ENCODE data around the gene CDH4. TPM values are rescaled to one million over a fixed set of nuclear protein-coding genes. Genes with fewer than 3 reads are reported as not detected.

The CDH4 gene
- total RNA-seq, 1 donor from 2014 or later, result not detected

DNA sequence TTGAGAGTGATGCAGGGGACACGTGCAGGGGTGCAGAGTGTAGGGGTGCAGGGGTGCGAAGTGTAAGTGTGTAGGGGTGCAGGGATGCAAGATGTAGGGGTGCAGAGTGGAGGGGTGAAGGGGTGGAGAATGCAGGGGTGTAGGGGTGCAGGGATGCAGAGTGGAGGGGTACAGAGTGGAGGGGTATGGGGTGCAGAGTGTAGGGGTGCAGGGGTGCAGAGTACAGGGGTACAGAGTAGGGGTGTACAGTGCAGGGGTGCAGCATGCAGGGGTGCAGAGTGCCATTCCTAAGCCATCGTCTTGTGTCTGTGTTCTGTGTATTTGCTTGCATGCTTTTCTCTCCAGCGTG is 468.3 kb downstream of the CDH4 start:
- no peak for DNase-seq (ENCODE audit: low spot score)
- intact Hi-C loops (cut with DNase I), result no loop called here

- no peak for DNase-seq (ENCODE audit: low spot score)
- intact Hi-C loops (cut with DNase I), result no loop called here
Observed at GRCh38 chr20:61722146-61722678, 470.2 kb downstream of the CDH4 start.

DNA sequence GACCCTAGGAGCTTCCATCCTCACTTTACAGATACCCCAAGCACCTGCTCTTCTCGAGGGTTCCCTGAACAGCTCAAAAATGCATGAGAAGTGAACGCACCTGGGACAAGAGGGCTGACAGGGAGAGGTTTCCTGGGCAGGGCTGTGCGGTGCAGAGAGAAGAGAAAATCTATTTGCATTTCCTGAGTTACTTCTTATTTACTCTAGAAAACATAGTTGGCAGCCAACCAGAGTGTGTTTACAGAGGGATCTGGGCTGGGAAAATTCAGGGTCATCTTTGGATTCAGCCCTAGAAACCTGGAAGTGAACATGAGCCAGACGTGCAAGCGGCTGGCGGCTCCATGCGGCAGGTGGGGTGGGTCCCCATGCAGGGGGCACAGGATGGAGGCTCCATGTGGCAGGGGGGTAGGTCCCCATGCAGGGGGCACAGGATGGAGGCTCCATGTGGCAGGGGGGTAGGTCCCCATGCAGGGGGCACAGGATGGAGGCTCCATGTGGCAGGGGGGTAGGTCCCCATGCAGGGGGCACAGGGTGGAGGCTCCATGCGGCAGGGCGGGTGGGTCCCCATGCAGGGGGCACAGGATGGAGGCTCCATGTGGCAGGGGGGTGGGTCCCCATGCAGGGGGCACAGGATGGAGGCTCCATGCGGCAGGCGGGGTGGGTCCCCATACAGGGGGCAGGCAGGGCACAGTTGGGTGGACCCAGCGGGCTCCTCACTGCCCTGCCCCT is 471.6 kb downstream of the CDH4 start:
- DNase-seq (ENCODE audit: low spot score), result no peak
- intact Hi-C loops (cut with DNase I), result no loop called here

DNA sequence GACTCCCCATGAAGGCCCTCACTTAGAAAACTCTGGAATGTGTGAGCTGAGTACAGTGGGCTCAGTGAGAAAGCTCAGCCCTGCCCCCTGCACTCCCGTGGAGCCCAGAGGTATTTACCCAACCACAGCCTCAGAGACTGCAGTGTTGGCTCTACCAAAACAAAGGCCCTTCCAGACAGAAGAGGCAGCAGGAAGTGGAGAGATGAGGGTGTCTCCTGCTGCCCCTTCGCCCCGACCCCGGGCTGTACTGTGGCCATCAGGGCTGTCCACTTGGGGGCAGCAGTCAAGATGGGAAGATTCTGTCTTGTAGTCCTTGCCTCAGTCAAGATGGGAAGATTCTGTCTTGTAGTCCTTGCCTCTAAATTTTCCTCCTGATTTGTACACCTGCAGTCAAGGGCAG is 472.3 kb downstream of the CDH4 start:
- DNase-seq (ENCODE audit: low spot score), result no peak
- intact Hi-C loops (cut with DNase I), result no loop called here

GRCh38 chr20:61725145-61725544 is 473.1 kb downstream of the CDH4 start:
- intact Hi-C loops (cut with DNase I), result no loop called here
- no peak for DNase-seq (ENCODE audit: low spot score)

DNA sequence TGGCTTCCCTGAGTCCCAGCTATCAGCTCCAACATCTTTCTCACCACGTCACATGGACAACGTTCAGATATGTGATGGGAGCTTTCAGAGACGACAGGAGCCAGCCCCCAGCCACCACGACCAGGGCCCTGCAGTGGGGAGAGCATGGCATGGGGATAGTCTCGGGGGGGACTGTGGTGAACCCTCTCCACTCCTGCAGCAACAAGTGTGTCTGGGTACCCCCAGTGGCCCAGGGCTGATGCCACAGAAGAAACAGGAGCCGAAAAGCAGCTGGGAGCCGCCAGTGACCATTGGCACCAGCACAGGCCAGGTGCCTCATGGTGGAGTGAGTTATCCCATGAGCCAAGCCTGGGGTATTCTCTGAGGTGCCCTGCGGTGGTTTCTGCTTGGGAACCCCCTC is 473.9 kb downstream of the CDH4 start:
- intact Hi-C loops (cut with DNase I), result no loop called here
- no peak for DNase-seq (ENCODE audit: low spot score)

- no peak for DNase-seq (ENCODE audit: low spot score)
- intact Hi-C loops (cut with DNase I), result no loop called here
Observed at GRCh38 chr20:61726979-61727378, 474.9 kb downstream of the CDH4 start.

- intact Hi-C loops (cut with DNase I), result no loop called here
- DNase-seq (ENCODE audit: low spot score), result no peak
Observed at GRCh38 chr20:61727761-61728160, 475.7 kb downstream of the CDH4 start.

- intact Hi-C loops (cut with DNase I), result no loop called here
- no peak for DNase-seq (ENCODE audit: low spot score)
Observed at GRCh38 chr20:61728326-61728725, 476.3 kb downstream of the CDH4 start.

DNA sequence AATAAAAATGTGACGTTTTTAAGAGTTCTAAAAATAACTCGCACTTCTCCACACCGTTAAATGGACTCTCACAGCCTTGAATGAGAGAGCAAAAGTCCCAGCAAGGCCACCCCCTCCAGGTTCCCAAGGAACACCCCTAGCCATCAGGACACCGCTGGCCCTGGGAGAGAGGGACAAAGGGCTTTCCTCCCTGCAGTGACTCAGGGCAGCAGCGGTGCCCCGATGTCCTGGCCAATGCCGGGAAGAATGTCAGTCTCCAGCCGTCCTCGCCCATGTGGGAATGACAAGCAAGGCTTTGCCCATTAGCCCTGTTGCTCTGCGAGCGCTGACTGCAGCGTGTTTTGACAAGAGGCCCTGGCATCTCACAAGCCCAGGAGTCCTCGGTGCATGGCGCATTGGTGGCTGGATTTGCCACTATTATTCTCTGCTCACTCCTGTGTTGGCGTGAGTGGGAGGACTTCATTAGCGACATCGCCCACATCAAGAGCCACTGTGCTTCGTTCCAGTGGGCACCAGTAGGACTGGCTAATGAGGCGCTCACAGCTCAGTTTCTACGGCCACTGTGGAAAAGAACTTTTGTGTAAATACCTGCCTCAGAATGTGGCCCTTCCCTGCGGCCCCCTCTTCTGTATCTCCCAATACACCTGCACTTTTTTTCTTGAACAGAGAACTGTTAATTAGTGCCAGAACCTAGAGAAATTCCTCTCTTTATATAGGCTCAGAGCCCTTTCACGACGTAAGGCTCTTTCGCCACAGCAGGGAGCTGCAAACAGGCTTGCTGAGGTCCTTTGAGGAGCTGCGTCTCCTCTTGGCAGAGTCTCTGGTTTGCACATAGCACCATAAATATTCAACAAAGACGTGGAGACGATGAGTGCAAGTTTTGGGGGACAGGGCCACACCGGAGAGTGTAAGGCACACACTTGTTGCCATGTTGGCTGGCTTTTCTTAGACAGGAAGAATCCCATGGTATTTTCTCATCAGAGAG is 477.0 kb downstream of the CDH4 start:
- no peak for DNase-seq (ENCODE audit: low spot score)
- intact Hi-C loops (cut with DNase I), result no loop called here

DNA sequence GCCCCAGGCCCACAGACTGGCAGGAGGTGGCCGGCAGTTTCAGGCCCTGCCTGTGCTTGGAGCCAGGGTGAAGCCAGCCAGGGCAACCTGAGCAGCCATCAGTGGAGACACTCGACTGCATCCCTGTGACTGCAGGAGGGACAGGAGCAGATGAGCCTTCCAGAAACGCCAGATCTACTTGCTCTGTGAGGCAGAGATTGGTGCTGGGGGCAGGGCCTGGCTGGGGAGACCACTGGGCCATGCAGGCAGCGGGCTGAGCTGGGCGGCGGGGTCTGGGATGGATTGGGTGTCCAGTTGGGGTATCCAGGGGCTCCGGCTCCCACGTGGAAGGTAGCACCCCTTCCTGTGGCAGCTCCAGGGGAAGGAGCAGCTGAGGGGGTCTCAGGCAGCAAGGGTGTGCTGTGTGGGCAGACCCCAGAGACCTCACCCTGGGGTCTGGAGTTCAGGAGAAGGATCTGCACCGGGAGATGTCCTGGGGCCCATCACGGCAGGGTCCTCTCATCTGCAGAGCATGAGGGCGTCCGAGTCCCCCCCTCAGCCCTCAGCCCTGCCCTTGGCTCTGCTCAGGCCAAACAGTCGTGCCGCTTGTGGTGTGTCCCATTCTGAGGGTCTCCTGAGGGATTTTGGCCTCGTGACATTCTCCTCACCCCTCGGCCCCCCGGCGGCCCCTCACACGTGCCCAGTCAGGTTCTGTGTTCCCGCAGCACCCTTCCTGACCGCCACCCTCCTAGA is 478.7 kb downstream of the CDH4 start:
- no peak for DNase-seq (ENCODE audit: low spot score)
- intact Hi-C loops (cut with DNase I), result no loop called here

- no peak for DNase-seq (ENCODE audit: low spot score)
- intact Hi-C loops (cut with DNase I), result no loop called here
Observed at GRCh38 chr20:61731363-61732181, 479.5 kb downstream of the CDH4 start.

DNA sequence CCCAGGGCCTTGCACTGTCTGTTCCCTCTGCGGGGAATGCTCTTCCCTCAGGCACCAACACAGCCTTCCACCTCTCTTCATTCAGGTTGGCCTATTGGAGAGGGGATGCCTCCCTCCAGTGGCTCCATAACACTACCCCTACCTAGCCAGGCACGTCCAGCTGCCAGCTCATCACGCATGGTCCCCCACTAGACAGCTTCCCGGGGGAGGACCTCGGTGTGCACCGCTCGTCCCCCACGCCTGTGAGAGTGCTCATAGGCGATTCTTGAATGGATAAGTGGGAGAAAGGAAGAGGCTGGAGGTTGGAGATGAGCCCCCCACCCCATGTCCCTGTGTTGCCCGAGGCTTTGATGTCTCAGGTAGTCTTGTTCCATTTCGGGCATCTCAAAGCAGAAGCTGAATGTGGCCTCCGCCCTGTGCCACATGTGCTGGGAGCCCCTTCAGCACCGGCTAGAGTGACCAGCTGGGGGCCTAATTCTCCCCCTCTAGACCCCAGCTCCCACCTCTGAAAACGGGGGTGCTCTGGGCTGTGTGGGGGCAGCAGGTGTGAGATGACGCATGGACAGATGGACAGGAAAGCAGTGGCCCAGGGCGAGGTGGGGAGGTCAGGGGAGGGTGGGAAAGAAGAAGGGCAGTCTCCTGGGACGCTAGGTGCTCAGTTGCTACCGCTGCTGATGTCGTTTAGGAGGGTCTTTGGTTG is 480.6 kb downstream of the CDH4 start:
- DNase-seq (ENCODE audit: low spot score), result no peak

DNA sequence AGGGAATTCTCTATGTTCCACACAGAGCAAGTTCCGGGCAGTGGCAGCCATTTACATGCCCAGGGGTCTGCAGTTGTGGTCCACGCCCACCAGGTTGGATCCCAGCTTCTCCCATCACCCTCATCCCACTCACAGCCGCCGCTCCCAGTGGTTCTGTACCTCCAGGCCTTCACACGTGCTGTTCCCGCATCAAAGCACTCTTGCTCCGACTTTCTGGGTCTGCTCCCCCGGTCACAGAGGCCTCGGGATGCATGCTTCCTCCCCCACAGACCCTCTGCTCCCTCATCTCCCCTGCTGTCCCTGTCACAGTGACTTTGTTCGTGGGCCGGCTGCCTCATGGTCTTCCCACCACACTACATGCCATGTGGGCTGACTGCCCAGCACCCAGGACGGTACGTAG is 481.2 kb downstream of the CDH4 start:
- no peak for DNase-seq (ENCODE audit: low spot score)
- intact Hi-C loops (cut with DNase I), result no loop called here

More for the DNA sequence above, 480.6 kb downstream of the CDH4 start:
- intact Hi-C loops (cut with DNase I), result no loop called here

DNA sequence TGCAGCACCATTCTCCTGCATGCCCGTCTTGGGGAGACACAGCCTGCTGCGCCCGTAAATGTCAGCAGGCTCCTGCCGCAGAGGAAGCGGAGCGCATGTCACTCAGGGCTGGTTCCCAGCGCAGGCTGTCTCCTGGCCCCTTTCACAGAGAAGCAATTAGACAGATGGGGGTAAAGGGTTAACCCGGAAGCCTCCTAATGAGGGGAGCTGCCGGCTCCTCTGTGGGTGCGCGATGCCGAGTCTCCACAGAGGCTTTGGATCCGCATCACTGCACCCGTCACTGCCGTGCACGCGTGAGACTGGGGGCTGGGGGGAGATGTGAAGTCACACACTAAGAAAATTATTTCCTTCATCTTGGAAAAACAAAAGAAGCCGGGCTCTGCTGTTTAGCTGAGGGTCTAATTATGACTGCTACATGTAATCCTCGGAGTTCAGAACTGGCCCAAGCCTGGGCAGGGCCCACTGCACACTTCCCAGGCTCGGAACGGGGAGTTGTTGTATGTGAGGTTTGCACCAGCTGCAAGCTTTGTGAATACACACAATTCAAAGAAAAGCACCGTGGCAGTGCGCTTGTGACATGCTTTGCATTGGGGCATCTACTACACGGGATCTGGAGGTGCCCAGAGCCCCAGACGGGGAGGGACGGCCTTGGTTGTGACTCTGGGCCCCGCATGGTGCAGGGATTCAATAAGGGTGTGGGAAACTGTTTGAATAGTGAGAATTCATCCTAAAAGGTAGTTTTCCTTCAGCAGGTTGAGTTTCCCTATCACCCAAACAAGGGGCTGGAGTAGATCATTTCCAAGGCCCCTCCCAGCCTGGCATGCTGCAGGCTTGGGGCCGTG is 482.1 kb downstream of the CDH4 start:
- DNase-seq (ENCODE audit: low spot score), result no peak
- intact Hi-C loops (cut with DNase I), result no loop called here

GRCh38 chr20:61734733-61735502 is 482.9 kb downstream of the CDH4 start:
- DNase-seq (ENCODE audit: low spot score), result no peak
- intact Hi-C loops (cut with DNase I), result no loop called here

DNA sequence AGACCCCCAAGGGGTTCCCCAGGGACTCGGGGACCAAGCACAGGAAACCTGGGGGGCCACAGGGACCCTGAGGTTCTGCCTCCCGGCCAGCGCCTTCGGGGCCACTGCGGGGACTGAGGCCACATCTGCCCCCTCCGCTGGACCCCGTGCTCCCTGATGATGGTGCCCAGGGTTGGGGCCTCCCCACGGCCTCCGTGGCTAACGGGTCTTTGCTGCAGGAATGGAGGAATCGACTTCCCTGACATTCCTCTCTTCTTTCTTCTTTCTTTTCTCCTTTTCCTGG is 483.4 kb downstream of the CDH4 start:
- intact Hi-C loops (cut with DNase I), result no loop called here
- no peak for DNase-seq (ENCODE audit: low spot score)
